Stomach (tissue), 4 donors: ENCODE measurements around the gene UGT1A7.

ENCODE experiments used
- CTCF ChIP-seq, 7 experiments: fragments of 450-650 bp in 4 of 7; fragments of 200-600 bp in 3 of 7; sonication (generic) in 3 of 7; IDR thresholded peaks; one replicate each; pipeline ENCODE4 v1.5.1; 2016 to 2019; ENCODE audit warnings: antibody characterized with exemption in 7 of 7, control low read depth in 2 of 7, mild to moderate bottlenecking in 1 of 7
- POLR2A ChIP-seq, 4 donors: fragments of 450-650 bp; IDR thresholded peaks; one replicate each; pipeline ENCODE4 v1.6.1; 2016; ENCODE audit warnings: antibody characterized with exemption in 4 of 4, control low read depth in 2 of 4, mild to moderate bottlenecking in 1 of 4, moderate library complexity in 1 of 4

DNA sequence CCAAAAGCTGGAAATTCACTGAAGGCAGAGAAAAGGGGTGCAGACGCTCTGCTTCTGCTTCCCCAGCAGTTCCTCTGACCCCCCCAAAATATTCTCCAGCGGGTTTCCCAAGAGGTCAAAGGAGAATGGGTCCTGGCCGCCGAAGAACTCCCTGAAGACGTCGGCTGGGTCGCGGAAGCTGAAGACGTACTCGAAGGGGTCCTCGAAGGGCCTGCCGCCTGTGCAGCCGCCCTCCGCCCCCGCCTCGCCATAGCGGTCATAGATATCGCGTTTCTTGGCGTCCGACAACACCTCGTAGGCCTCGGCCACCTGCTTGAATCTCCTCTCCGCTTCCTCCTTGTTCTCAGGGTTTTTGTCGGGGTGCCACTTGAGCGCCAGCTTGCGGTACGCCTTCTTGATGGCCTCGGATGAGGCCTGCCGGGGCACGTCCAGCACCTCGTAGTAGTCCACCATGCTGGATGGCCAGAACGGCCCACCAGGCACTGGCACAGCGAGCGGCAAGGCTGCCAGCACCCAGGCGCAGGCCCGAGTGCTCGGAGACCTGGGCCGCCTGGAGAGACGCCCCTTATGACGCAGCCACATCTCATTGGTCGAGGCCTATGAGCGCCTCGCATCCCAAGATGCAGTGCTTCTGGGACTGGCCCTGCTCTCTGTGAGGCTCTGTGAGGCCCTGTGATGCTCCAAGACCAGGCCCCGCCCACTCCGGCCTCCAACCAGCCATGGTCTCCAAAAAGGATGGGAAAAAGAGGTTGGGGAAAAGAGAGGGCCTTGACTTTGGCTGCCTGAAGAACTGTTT is 62.0 kb downstream of the UGT1A7 start:
- TF ChIP-seq POLR2A (IDR thresholded peaks at IDR 0.05): no peak
- TF ChIP-seq CTCF (IDR thresholded peaks at IDR 0.05): no peak
